Parathyroid adenoma (tissue), 2 donors: ENCODE results near the gene AUTS2.

Experiments
- H2AFZ ChIP-seq: fragments of 300-600 bp; sonication (generic); one replicate; pipeline ENCODE4 v1.7.0; 2017; ENCODE audit warnings: antibody characterized with exemption, mild to moderate bottlenecking
- H3K27ac ChIP-seq: fragments of 300-600 bp; sonication (generic); one replicate; pipeline ENCODE4 v1.7.0; 2017
- H3K27me3 ChIP-seq: fragments of 300-600 bp; sonication (generic); one replicate; pipeline ENCODE4 v1.7.0; 2017; ENCODE audit warnings: low read length; ENCODE audit not compliant: control insufficient read depth, insufficient read depth
- H3K36me3 ChIP-seq: fragments of 300-600 bp; sonication (generic); one replicate; pipeline ENCODE4 v1.7.0; 2017; ENCODE audit warnings: low read length; ENCODE audit not compliant: control insufficient read depth, insufficient read depth
- H3K4me1 ChIP-seq: fragments of 300-600 bp; sonication (generic); one replicate; pipeline ENCODE4 v1.7.0; 2017; ENCODE audit warnings: control low read depth
- H3K4me2 ChIP-seq: fragments of 300-600 bp; sonication (generic); one replicate; pipeline ENCODE4 v1.7.0; 2017; ENCODE audit warnings: low read length
- H3K4me3 ChIP-seq: fragments of 300-600 bp; sonication (generic); one replicate; pipeline ENCODE4 v1.7.0; 2017; ENCODE audit warnings: low read depth, low read length
- H3K79me2 ChIP-seq: fragments of 300-600 bp; sonication (generic); one replicate; pipeline ENCODE4 v1.7.0; 2017; ENCODE audit warnings: control low read depth
- H3K9ac ChIP-seq: fragments of 300-600 bp; sonication (generic); one replicate; pipeline ENCODE4 v1.7.0; 2017; ENCODE audit warnings: mild to moderate bottlenecking
- H3K9me3 ChIP-seq: fragments of 300-600 bp; sonication (generic); one replicate; pipeline ENCODE4 v1.7.0; 2017; ENCODE audit warnings: low read length; ENCODE audit not compliant: control insufficient read depth
- CTCF ChIP-seq: fragments of 300-600 bp; sonication (generic); IDR thresholded peaks from one replicate; pipeline ENCODE4 v1.7.0; 2017; ENCODE audit warnings: antibody characterized with exemption, mild to moderate bottlenecking
- donor health status: primary hyperparathyroidism.

Gene AUTS2

DNA sequence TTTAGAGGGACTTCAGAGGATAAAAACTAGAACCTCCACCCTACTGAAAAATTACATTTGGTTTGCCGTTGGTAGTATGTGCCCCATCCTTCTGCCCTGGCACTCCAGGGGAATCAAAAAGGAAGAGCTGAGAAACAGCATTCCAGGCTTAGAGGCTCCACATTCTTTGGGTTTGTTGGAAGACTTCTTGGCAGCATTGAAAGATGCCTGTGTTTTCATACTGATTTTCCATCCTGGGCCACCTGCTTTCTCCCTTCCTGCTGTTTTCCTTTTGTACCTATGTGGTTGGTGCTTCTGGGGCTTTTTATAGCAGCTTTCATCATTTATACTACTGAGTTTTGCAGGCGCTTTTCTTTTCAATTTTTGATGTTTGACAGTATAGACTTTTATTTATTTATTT is 61.7 kb downstream of the AUTS2 start:
- Histone ChIP-seq H3K79me2 (no peaks in the 10 kb centered on the region), H3K9me3 (no peaks in the 10 kb centered on the region), H2AFZ (no peak overlapping the region), H3K4me2 (no peak overlapping the region), H3K27me3 (no peaks in the 10 kb centered on the region), H3K4me1 (no peaks in the 10 kb centered on the region), H3K4me3 (no peak overlapping the region), H3K36me3 (no peaks in the 10 kb centered on the region), H3K27ac (no peak overlapping the region), H3K9ac (no peak overlapping the region)
- no peak for TF ChIP-seq CTCF

GRCh38 chr7:69661342-69661741 is 63.1 kb downstream of the AUTS2 start:
- Histone ChIP-seq H3K27ac (no peak overlapping the region), H2AFZ (no peak overlapping the region), H3K4me2 (no peak overlapping the region), H3K9ac (no peak overlapping the region), H3K27me3 (no peaks in the 10 kb centered on the region), H3K79me2 (no peaks in the 10 kb centered on the region), H3K4me1 (no peaks in the 10 kb centered on the region), H3K36me3 (no peaks in the 10 kb centered on the region), H3K9me3 (no peaks in the 10 kb centered on the region), H3K4me3 (no peak overlapping the region)
- no peak for TF ChIP-seq CTCF

GRCh38 chr7:69663911-69664832 is 65.9 kb downstream of the AUTS2 start:
- Histone ChIP-seq H3K4me2 (no peak overlapping the region), H3K36me3 (no peaks in the 10 kb centered on the region), H3K79me2 (no peaks in the 10 kb centered on the region), H3K4me1 (no peaks in the 10 kb centered on the region), H2AFZ (no peak overlapping the region), H3K4me3 (no peak overlapping the region), H3K9ac (no peak overlapping the region), H3K27ac (no peak overlapping the region), H3K9me3 (no peaks in the 10 kb centered on the region), H3K27me3 (no peaks in the 10 kb centered on the region)
- TF ChIP-seq CTCF = no peak

- no peaks in the 10 kb centered on the region for H3K4me1 ChIP-seq
- no peak for TF ChIP-seq CTCF
- H3K79me2 ChIP-seq = no peaks in the 10 kb centered on the region
- H3K9ac ChIP-seq = no peak overlapping the region
- no peaks in the 10 kb centered on the region for H3K9me3 ChIP-seq
- no peaks in the 10 kb centered on the region for H3K27me3 ChIP-seq
- no peak overlapping the region for H3K4me2 ChIP-seq
- no peak overlapping the region for H3K27ac ChIP-seq
- no peak overlapping the region for H3K4me3 ChIP-seq
- no peak overlapping the region for H2AFZ ChIP-seq
- no peaks in the 10 kb centered on the region for H3K36me3 ChIP-seq
Measured at GRCh38 chr7:69665369-69665768, 67.1 kb downstream of the AUTS2 start.

GRCh38 chr7:69668339-69668870 is 70.1 kb downstream of the AUTS2 start:
- Histone ChIP-seq H2AFZ (no peak overlapping the region), H3K27me3 (no peaks in the 10 kb centered on the region), H3K4me1 (no peaks in the 10 kb centered on the region), H3K36me3 (no peaks in the 10 kb centered on the region), H3K27ac (no peak overlapping the region), H3K4me3 (no peak overlapping the region), H3K79me2 (no peaks in the 10 kb centered on the region), H3K9me3 (no peaks in the 10 kb centered on the region), H3K4me2 (no peak overlapping the region), H3K9ac (no peak overlapping the region)
- TF ChIP-seq CTCF = no peak
